ENCODE measurements around the gene AHCY. TPM values are rescaled to one million over a fixed set of nuclear protein-coding genes. Genes with fewer than 3 reads are reported as not detected.

AHCY gene
- total RNA-seq, 2 donors from 2014 or later: 271 to 350 TPM

GRCh38 chr20:34301587-34302311 lies 1.4 kb downstream of the AHCY start:
- TF ChIP-seq CTCF (conservative IDR thresholded peaks at IDR 0.05): no peak
- 91 to 92% methylated on average over 10 to 17 of the region's 17 CpGs for WGBS, 2 experiments (ENCODE audit: insufficient coverage in 1 of 2, insufficient read length in 1 of 2)
- Mint-ChIP-seq H3K9me3 (no peaks in the 10 kb centered on the region), H3K27me3 (ENCODE audit: insufficient read depth) (no peaks in the 10 kb centered on the region), H3K4me3 (no peak overlapping the region), H3K27ac (no peak overlapping the region), H3K36me3 (ENCODE audit: low read depth) (peaks cover 18% of the 10 kb centered on the region), H3K4me1 (peaks cover 10% of the 10 kb centered on the region)
- H3K27ac ChIP-seq (ENCODE audit: low read depth, low read length): no peak overlapping the region
- H3K4me1 ChIP-seq (ENCODE audit: control insufficient read depth, insufficient read depth, low read length): no peaks in the 10 kb centered on the region
- H3K9me3 ChIP-seq (ENCODE audit: control insufficient read depth, low read length): no peaks in the 10 kb centered on the region
- H3K36me3 ChIP-seq (ENCODE audit: control insufficient read depth, insufficient read depth, low read length): peaks cover 18% of the 10 kb centered on the region
- H3K9ac ChIP-seq (ENCODE audit: extremely low read depth, low read length, poor library complexity, severe bottlenecking): peak overlapping the region; percentile 91
- peak overlapping the region; percentile 87 for H3K4me3 ChIP-seq (ENCODE audit: low read length)
- no peak for DNase-seq
- H3K27me3 ChIP-seq (ENCODE audit: control insufficient read depth, insufficient read depth, low read length, poor library complexity, severe bottlenecking): no peaks in the 10 kb centered on the region

GRCh38 chr20:34300809-34301586 lies 2.2 kb downstream of the AHCY start:
- Histone ChIP-seq H3K27me3 (ENCODE audit: control insufficient read depth, insufficient read depth, low read length, poor library complexity, severe bottlenecking) (no peaks in the 10 kb centered on the region), H3K27ac (ENCODE audit: low read depth, low read length) (no peak overlapping the region), H3K4me3 (ENCODE audit: low read length) (peak overlapping the region; percentile 87), H3K4me1 (ENCODE audit: control insufficient read depth, insufficient read depth, low read length) (no peaks in the 10 kb centered on the region), H3K9me3 (ENCODE audit: control insufficient read depth, low read length) (no peaks in the 10 kb centered on the region), H3K9ac (ENCODE audit: extremely low read depth, low read length, poor library complexity, severe bottlenecking) (no peak overlapping the region), H3K36me3 (ENCODE audit: control insufficient read depth, insufficient read depth, low read length) (peaks cover 20% of the 10 kb centered on the region)
- WGBS, 2 experiments (ENCODE audit: insufficient coverage in 1 of 2, insufficient read length in 1 of 2): 72 to 89% methylated on average over 3 to 7 of the region's 7 CpGs
- Mint-ChIP-seq H3K36me3 (ENCODE audit: low read depth) (peaks cover 19% of the 10 kb centered on the region), H3K27me3 (ENCODE audit: insufficient read depth) (no peaks in the 10 kb centered on the region), H3K27ac (peak overlapping the region; percentile 36), H3K4me3 (no peak overlapping the region), H3K4me1 (peaks cover 10% of the 10 kb centered on the region), H3K9me3 (no peaks in the 10 kb centered on the region)
- TF ChIP-seq CTCF (conservative IDR thresholded peaks at IDR 0.05): peak; percentile 23
- DNase-seq: peak; percentile 60

- no peaks in the 10 kb centered on the region for H3K4me1 ChIP-seq (ENCODE audit: control insufficient read depth, insufficient read depth, low read length)
- Mint-ChIP-seq H3K4me1 (peaks cover 10% of the 10 kb centered on the region), H3K36me3 (ENCODE audit: low read depth) (peaks cover 25% of the 10 kb centered on the region), H3K4me3 (no peak overlapping the region), H3K27ac (no peak overlapping the region), H3K9me3 (no peaks in the 10 kb centered on the region), H3K27me3 (ENCODE audit: insufficient read depth) (no peaks in the 10 kb centered on the region)
- H3K27ac ChIP-seq (ENCODE audit: low read depth, low read length): no peak overlapping the region
- peak overlapping the region; percentile 87 for H3K4me3 ChIP-seq (ENCODE audit: low read length)
- H3K9me3 ChIP-seq (ENCODE audit: control insufficient read depth, low read length): no peaks in the 10 kb centered on the region
- H3K9ac ChIP-seq (ENCODE audit: extremely low read depth, low read length, poor library complexity, severe bottlenecking): no peak overlapping the region
- TF ChIP-seq CTCF (conservative IDR thresholded peaks at IDR 0.05): no peak
- no peaks in the 10 kb centered on the region for H3K27me3 ChIP-seq (ENCODE audit: control insufficient read depth, insufficient read depth, low read length, poor library complexity, severe bottlenecking)
- WGBS, 2 experiments (ENCODE audit: insufficient coverage in 1 of 2, insufficient read length in 1 of 2): 94 to 95% methylated on average over 3 of the region's 3 CpGs
- DNase-seq: no peak
- H3K36me3 ChIP-seq (ENCODE audit: control insufficient read depth, insufficient read depth, low read length): peaks cover 26% of the 10 kb centered on the region
Measured at GRCh38 chr20:34300256-34300806, 2.8 kb downstream of the AHCY start.

Measured in endodermal cell (in vitro differentiated cells).